Neutrophil (primary cell): ENCODE measurements around the gene NOC2L.

Source experiments
- H3K27ac ChIP-seq: fragments of 200-600 bp; sonication (generic); 2 replicates; pipeline ENCODE4 v1.5.1; 2016; ENCODE audit warnings: mild to moderate bottlenecking, moderate library complexity
- H3K27me3 ChIP-seq: fragments of 200-600 bp; sonication (generic); 2 replicates; pipeline ENCODE4 v1.6.0; 2016; ENCODE audit warnings: mild to moderate bottlenecking
- H3K36me3 ChIP-seq: fragments of 200-600 bp; sonication (generic); 2 replicates; pipeline ENCODE4 v1.5.1; 2017
- H3K4me1 ChIP-seq, 2 experiments: fragments of 200-600 bp in 1 of 2; sonication (generic) in 1 of 2; 1 replicate in 1 of 2; 2 replicates in 1 of 2; pipeline versions ENCODE4 v1.5.1 to v1.6.1; 2013 to 2016; ENCODE audit warnings: low read depth in 1 of 2, low read length in 1 of 2, mild to moderate bottlenecking in 1 of 2, moderate library complexity in 1 of 2; ENCODE audit not compliant: control insufficient read depth in 1 of 2, insufficient read depth in 1 of 2
- H3K4me3 ChIP-seq, 2 experiments: fragments of 200-600 bp in 1 of 2; sonication (generic) in 1 of 2; 1 replicate in 1 of 2; 2 replicates in 1 of 2; pipeline ENCODE4 v1.5.1; 2013 to 2016; ENCODE audit warnings: low read depth in 1 of 2, low read length in 1 of 2, mild to moderate bottlenecking in 1 of 2, moderate library complexity in 1 of 2
- H3K9me3 ChIP-seq: fragments of 200-600 bp; sonication (generic); 2 replicates; pipeline ENCODE4 v1.5.1; 2016
- CTCF ChIP-seq: fragments of 200-600 bp; sonication (generic); IDR thresholded peaks from 2 replicates; pipeline ENCODE4 v1.5.1; 2016; ENCODE audit warnings: antibody characterized with exemption

Gene NOC2L

DNA sequence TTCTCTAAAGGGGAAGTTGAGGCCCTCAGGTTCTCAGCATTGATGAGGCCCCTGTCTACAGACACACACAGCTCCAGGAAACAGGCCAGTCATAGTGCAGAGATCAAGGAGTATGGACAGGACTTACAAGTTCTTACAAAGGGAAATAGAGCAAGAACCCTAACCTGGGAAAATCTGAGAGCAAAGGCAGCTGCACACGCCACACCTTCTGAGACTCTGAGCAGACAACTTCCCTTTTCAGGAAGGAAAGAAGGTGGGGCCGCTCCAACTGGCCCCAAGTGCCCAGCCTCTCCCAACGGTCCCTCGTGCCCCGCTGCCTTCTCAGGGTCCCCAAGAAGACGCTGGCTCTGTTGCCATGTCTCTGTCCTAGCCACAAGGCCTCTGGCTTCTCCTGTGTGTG lies 3.6 kb downstream of the NOC2L start:
- Histone ChIP-seq H3K27ac (peak overlapping the region; percentile 48), H3K27me3 (peaks cover 13% of the 10 kb centered on the region), H3K4me1 (peaks cover 29 to 31% of the 10 kb centered on the region in 2 experiments), H3K4me3 (no peak overlapping the region), H3K36me3 (peaks cover 40% of the 10 kb centered on the region), H3K9me3 (no peaks in the 10 kb centered on the region)
- no peak for TF ChIP-seq CTCF

DNA sequence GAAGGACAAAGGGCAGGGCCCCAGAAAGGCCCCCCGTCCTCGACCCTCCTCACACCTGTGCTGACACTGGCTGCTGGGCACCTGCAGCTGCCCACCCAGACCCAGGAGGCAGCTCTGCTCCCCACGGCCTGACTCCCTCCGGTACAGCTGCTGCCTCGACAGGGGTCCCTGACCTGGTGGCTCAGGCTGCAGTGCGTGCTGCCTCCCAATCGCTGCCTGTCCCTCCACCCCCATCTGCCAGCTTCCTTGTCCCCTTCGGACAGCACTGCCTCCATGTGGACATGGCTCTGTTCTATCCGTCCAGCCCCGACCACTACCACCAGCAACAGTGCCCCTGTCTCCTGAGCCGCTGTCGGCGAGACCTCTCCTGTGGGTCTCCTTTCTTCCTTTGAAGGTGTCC lies 4.1 kb downstream of the NOC2L start:
- no peak for TF ChIP-seq CTCF
- Histone ChIP-seq H3K27ac (peak overlapping the region; percentile 48), H3K4me1 (peaks cover 27% of the 10 kb centered on the region in 2 experiments), H3K36me3 (peaks cover 45% of the 10 kb centered on the region), H3K27me3 (peaks cover 7% of the 10 kb centered on the region), H3K9me3 (no peaks in the 10 kb centered on the region), H3K4me3 (no peak overlapping the region)

DNA sequence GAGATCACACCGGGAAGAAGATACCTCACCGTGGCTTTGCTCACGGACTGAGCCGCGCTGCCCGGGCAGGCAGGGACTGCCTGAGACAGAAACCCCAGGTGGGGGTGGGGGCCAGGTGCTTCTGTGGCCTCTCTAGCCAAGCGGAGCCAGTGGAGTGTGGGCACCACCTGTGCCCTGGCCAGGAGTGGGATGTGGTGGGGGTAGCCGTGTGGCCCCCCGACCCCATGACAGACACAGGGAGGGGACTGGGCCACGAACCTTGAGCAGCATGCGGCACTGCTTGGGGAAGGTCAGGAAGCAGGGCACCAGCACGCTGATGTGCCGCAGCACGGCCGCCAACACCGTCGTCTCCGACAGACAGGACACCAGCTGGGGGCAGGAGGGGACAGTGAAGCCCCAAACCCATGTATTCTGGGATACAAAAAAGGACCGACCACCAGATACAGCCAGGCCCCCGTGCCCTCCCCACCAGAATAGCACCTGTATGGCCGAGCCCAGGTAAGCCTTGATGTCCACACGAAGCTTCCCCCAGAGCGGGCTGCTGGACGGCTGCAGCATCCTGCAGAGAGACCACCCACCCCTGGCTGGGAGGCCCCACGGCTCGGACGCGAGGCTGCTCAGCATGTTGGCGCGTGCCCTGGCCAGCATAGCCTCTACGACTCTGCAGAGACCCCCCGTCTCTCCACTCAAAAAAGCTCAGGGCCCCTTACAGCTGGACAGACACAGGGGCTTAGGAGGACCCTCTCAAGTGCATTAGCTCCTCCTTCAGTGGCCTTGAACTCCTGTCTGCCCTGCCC lies 5.3 kb downstream of the NOC2L start:
- no peak overlapping the region for H3K4me3 ChIP-seq
- no peak overlapping the region for H3K27ac ChIP-seq
- TF ChIP-seq CTCF, result no peak
- no peaks in the 10 kb centered on the region for H3K9me3 ChIP-seq
- H3K4me1 ChIP-seq, result peaks cover 16 to 20% of the 10 kb centered on the region in 2 experiments
- H3K36me3 ChIP-seq, result peaks cover 57% of the 10 kb centered on the region
- H3K27me3 ChIP-seq, result no peaks in the 10 kb centered on the region

GRCh38 chr1:952603-953002 lies 6.5 kb downstream of the NOC2L start:
- Histone ChIP-seq H3K9me3 (no peaks in the 10 kb centered on the region), H3K4me3 (no peak overlapping the region), H3K4me1 (peaks cover 11 to 12% of the 10 kb centered on the region in 2 experiments), H3K27ac (no peak overlapping the region), H3K36me3 (peaks cover 69% of the 10 kb centered on the region), H3K27me3 (no peaks in the 10 kb centered on the region)
- TF ChIP-seq CTCF, result no peak

DNA sequence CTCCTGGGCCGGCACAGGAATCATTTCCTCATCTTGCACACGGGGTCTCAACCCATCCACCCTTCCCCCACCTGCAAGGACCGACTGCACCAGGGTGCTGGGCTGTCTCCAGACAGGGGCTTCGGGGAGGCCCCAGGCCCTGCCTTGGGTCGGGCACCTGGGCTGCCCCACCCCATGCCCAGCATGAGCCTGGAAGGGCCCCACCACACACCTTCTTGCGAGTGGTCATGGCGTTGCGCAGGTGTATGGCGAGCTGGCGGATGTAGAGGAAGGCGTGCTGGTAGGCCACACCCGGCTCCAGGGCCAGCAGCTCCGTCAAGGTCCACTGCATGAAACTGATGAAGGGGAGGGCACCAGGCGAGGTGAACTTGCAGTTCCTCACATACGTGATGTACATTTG lies 6.9 kb downstream of the NOC2L start:
- H3K4me1 ChIP-seq, result peaks cover 11% of the 10 kb centered on the region in 2 experiments
- H3K36me3 ChIP-seq, result peaks cover 73% of the 10 kb centered on the region
- no peak for TF ChIP-seq CTCF
- H3K27ac ChIP-seq, result no peak overlapping the region
- H3K9me3 ChIP-seq, result no peaks in the 10 kb centered on the region
- no peak overlapping the region for H3K4me3 ChIP-seq
- H3K27me3 ChIP-seq, result no peaks in the 10 kb centered on the region
